Thymus (tissue), 11 donors: ENCODE data around the gene PKP1. TPM values are rescaled to one million over a fixed set of nuclear protein-coding genes. Genes with fewer than 3 reads are reported as not detected.

ENCODE experiments used
- DNase-seq, 9 donors: peaks; one replicate each; pipeline ENCODE4 v3.0.0-alpha.2; 2013; ENCODE audit warnings: low spot score in 9 of 9, low read depth in 6 of 9, missing footprints in 1 of 9
- H3K27ac ChIP-seq, 2 donors: one replicate each; pipeline ENCODE4 v1.5.1; 2013; ENCODE audit warnings: control low read depth in 1 of 2, low read depth in 1 of 2, low read length in 1 of 2, mild to moderate bottlenecking in 1 of 2, moderate library complexity in 1 of 2
- H3K27me3 ChIP-seq, 2 donors: one replicate each; pipeline ENCODE4 v1.5.1; 2013; ENCODE audit warnings: low read length in 1 of 2; ENCODE audit not compliant: control insufficient read depth in 2 of 2, insufficient read depth in 1 of 2
- H3K36me3 ChIP-seq, 2 donors: one replicate each; pipeline ENCODE4 v1.5.1; 2013; ENCODE audit warnings: low read length in 1 of 2, mild to moderate bottlenecking in 1 of 2, moderate library complexity in 1 of 2; ENCODE audit not compliant: control insufficient read depth in 2 of 2, insufficient read depth in 2 of 2
- H3K4me1 ChIP-seq, 2 donors: one replicate each; pipeline ENCODE4 v1.5.1; 2013; ENCODE audit warnings: low read length in 2 of 2; ENCODE audit not compliant: control insufficient read depth in 2 of 2, insufficient read depth in 2 of 2
- H3K4me3 ChIP-seq, 2 donors: one replicate each; pipeline ENCODE4 v1.5.1; 2013; ENCODE audit warnings: low read length in 2 of 2, control low read depth in 1 of 2, mild to moderate bottlenecking in 1 of 2
- H3K9me3 ChIP-seq, 2 donors: one replicate each; pipeline ENCODE4 v1.5.1; 2013; ENCODE audit warnings: low read length in 1 of 2, mild to moderate bottlenecking in 1 of 2; ENCODE audit not compliant: control insufficient read depth in 2 of 2, insufficient read depth in 1 of 2
- whole genome bisulfite sequencing: extraction: QIAGEN DNeasy Blood & Tissue Kit; methylation state at CpG from one replicate; pipeline ENCODE4 v1.1.7; 2013; 5-methylcytosine and 5-hydroxymethylcytosine counted together
- polyA plus RNA-seq: library from polyadenylated mRNA; stranded (reverse); fragments of 200-250 nt; gene quantifications from one replicate; pipeline ENCODE4 v1.2.3, GENCODE V29; 2013
- total RNA-seq: library from RNA; stranded (reverse); fragments of 120-200 nt; gene quantifications from one replicate; pipeline ENCODE4 v1.2.4, GENCODE V29; 2013
- donor health status: healthy.

Gene PKP1
- total and polyA plus RNA-seq, 2 donors = 14.1 to 20.0 TPM

DNA sequence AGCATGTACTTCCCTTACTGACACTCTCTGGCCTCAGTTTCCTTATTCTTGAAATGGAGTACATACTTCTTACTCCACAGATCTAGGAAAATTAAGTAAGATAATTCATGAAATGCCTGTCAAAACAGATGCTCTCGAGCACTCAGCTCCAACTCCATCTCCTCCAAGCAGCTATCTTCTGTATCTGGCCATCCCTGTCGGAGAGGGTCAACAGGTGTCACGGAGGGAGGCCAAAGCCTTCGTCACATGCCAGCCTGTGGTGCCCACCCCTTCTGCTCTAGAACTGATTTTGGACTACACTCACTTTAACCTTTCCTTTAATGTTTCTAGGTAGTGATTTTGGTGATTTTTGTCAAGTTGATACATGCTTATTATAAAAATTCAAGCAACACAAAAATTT, 18.8 kb upstream of the PKP1 start:
- peaks cover 0 to 11% of the 10 kb centered on the region in 2 donors for H3K4me1 ChIP-seq
- no peak overlapping the region for H3K27ac ChIP-seq
- H3K4me3 ChIP-seq = no peak overlapping the region
- no peaks in the 10 kb centered on the region for H3K9me3 ChIP-seq
- H3K36me3 ChIP-seq = no peaks in the 10 kb centered on the region
- DNase-seq = no peak
- peaks cover 6 to 45% of the 10 kb centered on the region in 2 donors for H3K27me3 ChIP-seq
- 94% methylated on average over 4 of the region's 4 CpGs for WGBS

DNA sequence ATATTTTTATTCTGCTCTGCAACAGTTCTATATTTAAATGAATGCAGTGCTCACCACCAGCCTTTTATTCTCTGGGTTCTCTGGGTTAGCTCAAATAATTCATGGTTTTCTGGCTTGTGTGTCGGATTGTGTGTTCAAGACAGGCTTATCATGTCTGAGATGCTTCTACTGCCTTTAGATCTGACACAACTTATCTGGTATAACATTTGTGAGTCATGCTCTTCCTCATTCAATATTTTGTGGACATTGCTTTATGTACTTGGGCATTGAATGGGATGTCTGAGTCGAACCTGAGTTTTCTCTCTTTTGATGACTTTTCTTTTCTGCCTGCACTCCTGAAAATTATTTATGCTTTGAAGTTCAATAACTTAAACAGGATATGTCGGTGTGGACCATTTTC, 17.6 kb upstream of the PKP1 start:
- DNase-seq = no peak
- Histone ChIP-seq H3K9me3 (no peaks in the 10 kb centered on the region), H3K36me3 (no peaks in the 10 kb centered on the region), H3K4me3 (no peak overlapping the region), H3K4me1 (peaks cover 0 to 11% of the 10 kb centered on the region in 2 donors), H3K27ac (no peak overlapping the region), H3K27me3 (peaks cover 0 to 38% of the 10 kb centered on the region in 2 donors)
- WGBS = 91% methylated on average over 3 of the region's 3 CpGs

DNA sequence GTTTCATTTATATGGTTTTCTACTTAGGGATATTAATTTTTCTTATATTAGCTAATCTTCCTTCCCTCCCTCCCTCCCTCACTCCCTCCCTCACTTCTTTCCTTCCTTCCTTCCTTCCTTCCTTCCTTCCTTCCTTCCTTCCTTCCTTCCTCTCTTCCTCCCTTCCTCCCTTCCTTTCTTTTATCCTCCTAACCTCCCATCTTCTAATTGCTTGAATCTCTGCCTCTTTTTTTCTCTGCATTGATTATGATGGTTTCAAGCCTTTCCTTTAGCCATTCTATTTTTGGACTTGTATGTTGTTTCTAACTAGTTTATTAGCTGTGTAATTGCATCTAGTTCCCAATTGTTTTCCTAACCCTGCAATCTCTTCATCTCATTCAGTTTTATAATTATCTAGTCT, 17.0 kb upstream of the PKP1 start:
- no peaks in the 10 kb centered on the region for H3K36me3 ChIP-seq
- peaks cover 0 to 8% of the 10 kb centered on the region in 2 donors for H3K4me1 ChIP-seq
- H3K27ac ChIP-seq = no peak overlapping the region
- DNase-seq = no peak
- peaks cover 0 to 37% of the 10 kb centered on the region in 2 donors for H3K27me3 ChIP-seq
- no peaks in the 10 kb centered on the region for H3K9me3 ChIP-seq
- no peak overlapping the region for H3K4me3 ChIP-seq

- Histone ChIP-seq H3K27me3 (peaks cover 0 to 34% of the 10 kb centered on the region in 2 donors), H3K36me3 (no peaks in the 10 kb centered on the region), H3K9me3 (no peaks in the 10 kb centered on the region), H3K4me1 (peaks cover 0 to 8% of the 10 kb centered on the region in 2 donors), H3K27ac (no peak overlapping the region), H3K4me3 (no peak overlapping the region)
- DNase-seq = no peak
- 72% methylated on average over 3 of the region's 3 CpGs for WGBS
These were observed 16.5 kb upstream of the PKP1 start for GRCh38 chr1:201266774-201267173.

GRCh38 chr1:201267481-201268229, 15.7 kb upstream of the PKP1 start:
- no peak for DNase-seq
- WGBS = 89% methylated on average over 14 of the region's 14 CpGs
- Histone ChIP-seq H3K4me1 (peaks cover 0 to 8% of the 10 kb centered on the region in 2 donors), H3K4me3 (no peak overlapping the region), H3K36me3 (no peaks in the 10 kb centered on the region), H3K27ac (no peak overlapping the region), H3K27me3 (peaks cover 0 to 27% of the 10 kb centered on the region in 2 donors), H3K9me3 (no peaks in the 10 kb centered on the region)

DNA sequence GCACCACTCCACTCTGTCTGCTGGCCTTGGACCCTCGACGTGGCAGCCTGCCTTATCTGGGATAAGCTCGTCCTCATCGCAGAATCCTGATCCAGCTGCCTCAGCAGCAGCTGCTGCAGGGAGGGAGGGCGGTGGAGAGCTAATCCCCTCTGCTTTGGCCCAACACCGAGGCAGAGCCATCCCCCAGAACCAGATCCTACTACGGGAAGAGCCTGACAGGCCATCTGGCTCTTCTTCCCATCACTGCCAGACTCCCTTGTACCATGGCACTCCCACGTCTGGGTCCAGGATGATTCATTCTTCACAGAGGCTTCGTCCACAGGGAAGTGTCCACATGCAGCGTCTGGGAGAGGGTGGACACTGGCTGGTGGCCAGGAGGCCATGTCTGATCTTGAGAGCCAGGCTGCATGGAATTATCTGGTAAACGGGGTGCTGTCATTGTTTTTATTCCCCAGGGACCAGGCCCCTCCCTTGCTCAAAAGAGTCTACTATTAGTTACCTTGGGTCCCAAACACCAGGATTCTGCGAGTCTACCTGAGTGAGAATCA, 14.6 kb upstream of the PKP1 start:
- WGBS = 68% methylated on average over 12 of the region's 12 CpGs

DNA sequence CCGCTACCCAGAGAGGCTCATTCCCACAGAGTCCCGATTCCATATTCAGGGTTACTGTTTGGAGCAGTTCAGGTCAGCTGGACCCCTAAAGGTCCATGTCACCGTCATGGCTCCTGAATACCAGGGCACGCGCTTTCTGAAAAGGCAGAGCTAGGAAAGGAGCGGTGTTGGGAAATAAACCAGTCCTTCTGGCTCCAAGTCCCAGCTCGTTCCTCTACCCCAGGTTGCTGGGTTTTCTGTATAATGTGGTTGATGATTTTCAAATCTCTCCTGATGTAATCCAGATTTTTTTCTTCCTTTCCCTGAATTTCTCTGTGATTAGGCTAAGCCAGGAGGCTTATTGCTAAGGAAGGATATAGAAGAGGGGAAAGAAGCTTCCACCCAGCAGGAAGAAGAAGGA, 14.0 kb upstream of the PKP1 start:
- no peak for DNase-seq
- Histone ChIP-seq H3K27ac (no peak overlapping the region), H3K4me1 (peaks cover 0 to 8% of the 10 kb centered on the region in 2 donors), H3K9me3 (no peaks in the 10 kb centered on the region), H3K4me3 (no peak overlapping the region), H3K27me3 (peaks cover 0 to 20% of the 10 kb centered on the region in 2 donors), H3K36me3 (no peaks in the 10 kb centered on the region)
- 95% methylated on average over 7 of the region's 7 CpGs for WGBS

More for the DNA sequence above, 14.6 kb upstream of the PKP1 start:
- Histone ChIP-seq H3K4me1 (peaks cover 0 to 8% of the 10 kb centered on the region in 2 donors), H3K36me3 (no peaks in the 10 kb centered on the region), H3K9me3 (no peaks in the 10 kb centered on the region), H3K27me3 (peaks cover 0 to 25% of the 10 kb centered on the region in 2 donors), H3K4me3 (no peak overlapping the region), H3K27ac (no peak overlapping the region)
- no peak for DNase-seq

GRCh38 chr1:201269900-201270410, 13.4 kb upstream of the PKP1 start:
- no peak overlapping the region for H3K27ac ChIP-seq
- H3K4me1 ChIP-seq = peaks cover 0 to 8% of the 10 kb centered on the region in 2 donors
- H3K4me3 ChIP-seq = no peak overlapping the region
- no peaks in the 10 kb centered on the region for H3K36me3 ChIP-seq
- H3K9me3 ChIP-seq = no peaks in the 10 kb centered on the region
- H3K27me3 ChIP-seq = peaks cover 0 to 17% of the 10 kb centered on the region in 2 donors
- 86% methylated on average over 6 of the region's 6 CpGs for WGBS
- DNase-seq = no peak

DNA sequence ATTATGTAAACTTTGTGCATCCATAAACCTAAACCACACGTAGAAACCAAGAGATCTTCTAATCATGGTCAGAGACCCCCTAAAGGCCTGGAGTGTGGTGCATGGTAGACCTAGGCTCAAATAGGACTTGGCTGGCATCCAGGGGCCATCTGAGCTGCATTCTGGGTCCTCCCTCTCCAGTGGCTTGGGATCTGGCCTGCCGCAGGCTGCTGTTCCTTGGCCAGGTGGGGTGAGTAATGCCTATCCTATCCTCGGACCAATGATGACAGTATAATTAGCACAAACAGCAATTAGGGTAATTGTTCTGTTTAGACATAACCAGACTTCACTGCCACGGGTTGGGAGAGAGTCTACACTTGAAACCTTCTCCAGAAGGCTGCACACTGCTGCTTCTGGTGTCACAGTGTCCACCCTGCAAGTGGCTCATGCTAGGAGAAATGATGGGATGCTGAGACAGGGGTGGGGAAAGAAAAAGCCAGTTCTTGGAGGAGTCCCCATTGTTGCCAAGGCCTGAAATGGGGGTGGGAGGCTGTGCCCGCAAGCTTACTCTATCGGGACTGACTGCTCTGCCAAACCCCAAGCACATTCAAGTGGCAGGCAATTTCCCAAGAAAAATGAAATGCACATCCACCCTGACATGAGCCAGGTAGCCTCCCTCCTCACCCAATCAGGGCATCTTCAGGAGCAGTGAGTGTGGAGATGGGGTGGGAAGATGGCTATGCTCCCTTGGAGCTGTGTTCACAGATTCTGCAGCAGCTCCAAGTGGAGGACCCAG, 12.5 kb upstream of the PKP1 start:
- Histone ChIP-seq H3K27me3 (peaks cover 0 to 20% of the 10 kb centered on the region in 2 donors), H3K27ac (no peak overlapping the region), H3K4me1 (peaks cover 0 to 8% of the 10 kb centered on the region in 2 donors), H3K9me3 (no peaks in the 10 kb centered on the region), H3K4me3 (no peak overlapping the region), H3K36me3 (no peaks in the 10 kb centered on the region)
- 77% methylated on average over 6 of the region's 6 CpGs for WGBS
- no peak for DNase-seq
